Measurements from ENCODE around the gene LCN1. TPM values are rescaled to one million over a fixed set of nuclear protein-coding genes. Genes with fewer than 3 reads are reported as not detected.

The LCN1 gene
- total and polyA plus RNA-seq, 2 donors (not counting 3 experiments of a cell fraction or from before 2014, with no cell fraction given): not detected

GRCh38 chr9:135478191-135478590 is 43.0 kb upstream of the LCN1 start:
- no peak overlapping the region for H2AFZ ChIP-seq (ENCODE audit: low read depth, low read length)

DNA sequence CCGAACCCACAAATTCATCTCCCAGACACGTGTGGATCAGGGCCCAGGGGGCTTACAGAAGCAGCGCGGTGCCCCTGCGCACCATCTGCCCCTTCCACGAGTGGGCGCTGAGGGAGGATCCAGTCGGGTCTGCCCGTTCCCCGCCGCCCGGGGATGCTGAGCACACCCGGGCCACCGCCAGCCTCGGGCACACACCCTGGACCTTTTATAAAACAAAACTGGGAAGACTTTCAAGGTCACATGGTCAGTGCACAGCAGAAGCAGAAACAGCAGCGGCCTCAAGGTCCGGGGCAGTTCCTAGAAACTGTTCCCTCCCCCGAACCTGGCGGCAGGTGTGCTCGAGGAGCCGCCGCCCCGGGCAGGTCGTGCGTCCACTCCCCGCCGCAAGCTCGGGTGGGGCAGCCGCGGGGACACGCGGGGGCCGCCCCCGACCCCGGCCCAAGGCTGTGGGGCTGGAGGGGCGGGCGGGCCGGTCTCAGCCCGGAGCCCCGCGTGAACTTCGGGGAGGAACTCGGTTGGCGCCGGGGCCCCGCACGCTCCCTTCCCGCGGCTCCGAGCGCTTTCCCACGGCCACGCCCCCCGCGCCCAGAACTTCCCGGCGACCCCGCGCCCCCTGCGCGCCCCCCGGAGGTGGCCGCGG is 42.3 kb upstream of the LCN1 start:
- H2AFZ ChIP-seq (ENCODE audit: low read depth, low read length): peak overlapping the region; percentile 40
- FAIRE-seq: peak; percentile 4

More at GRCh38 chr9:135478191-135478590, 43.0 kb upstream of the LCN1 start:
- Histone ChIP-seq H3K4me1 (ENCODE audit: control insufficient read depth, extremely low read depth, insufficient read depth, low read length) (peaks cover 7% of the 10 kb centered on the region), H3K36me3 (ENCODE audit: control insufficient read depth in 2 of 2, extremely low read depth in 1 of 2, insufficient read depth in 2 of 2, low read length in 2 of 2) (no peaks in the 10 kb centered on the region), H3K79me2 (ENCODE audit: control insufficient read depth, insufficient read depth, low read length) (no peaks in the 10 kb centered on the region), H3K4me2 (ENCODE audit: insufficient read depth, low read length) (no peak overlapping the region), H3K27ac (ENCODE audit: insufficient read depth, low read depth, low read length) (no peak overlapping the region), H3K9me3 (replicated peaks; ENCODE audit: control insufficient read depth, insufficient read depth, low read length) (no peaks in the 10 kb centered on the region), H3K9ac (replicated peaks; ENCODE audit: extremely low read depth, insufficient read depth, low read length) (no peak overlapping the region), H4K20me1 (replicated peaks; ENCODE audit: control insufficient read depth, extremely low read depth, insufficient read depth, low read length) (no peaks in the 10 kb centered on the region), H3K4me3 (replicated peaks in 1 of 3; ENCODE audit: insufficient read depth in 1 of 3, low read depth in 1 of 3, low read length in 3 of 3) (no peak overlapping the region), H3K9me1 (replicated peaks; ENCODE audit: control insufficient read depth, extremely low read depth, insufficient read depth, low read length) (no peaks in the 10 kb centered on the region), H3K27me3 (ENCODE audit: control insufficient read depth in 2 of 2, insufficient read depth in 2 of 2, low read length in 2 of 2) (no peaks in the 10 kb centered on the region)
- POLR2A ChIA-PET: no interaction called here
- FAIRE-seq: no peak
- CTCF ChIA-PET: no interaction called here
- intact Hi-C loops (cut with micrococcal nuclease): no loop called here
- no TSS peak for BruUV-seq (replicated peaks)
- dilution Hi-C loops (cut with MboI; ENCODE audit: extremely low pct_ligation_motif_present, low sequenced_read_pairs): no loop called here
- no peak for DNase-seq (ENCODE audit: low read depth, low spot score)
- no peak for TF ChIP-seq POLR2AphosphoS5 (IDR thresholded peaks at IDR 0.05; ENCODE audit: insufficient read depth, low read depth, low read length)
- TF ChIP-seq JUN (IDR thresholded peaks at IDR 0.05; ENCODE audit: borderline replicate concordance, insufficient read depth, insufficient read length, low read depth): no peak

More for the DNA sequence above, 42.3 kb upstream of the LCN1 start:
- no peaks in the 10 kb centered on the region for H3K9me3 ChIP-seq (replicated peaks; ENCODE audit: control insufficient read depth, insufficient read depth, low read length)
- DNase-seq (ENCODE audit: low read depth, low spot score): peak; percentile 32
- dilution Hi-C loops (cut with MboI; ENCODE audit: extremely low pct_ligation_motif_present, low sequenced_read_pairs) (no loop called here), intact Hi-C loops (cut with micrococcal nuclease) (no loop called here)
- no peaks in the 10 kb centered on the region for H4K20me1 ChIP-seq (replicated peaks; ENCODE audit: control insufficient read depth, extremely low read depth, insufficient read depth, low read length)
- H3K4me2 ChIP-seq (ENCODE audit: insufficient read depth, low read length): no peak overlapping the region
- POLR2A ChIA-PET: no interaction called here
- no peaks in the 10 kb centered on the region for H3K27me3 ChIP-seq (ENCODE audit: control insufficient read depth in 2 of 2, insufficient read depth in 2 of 2, low read length in 2 of 2)
- no peaks in the 10 kb centered on the region for H3K79me2 ChIP-seq (ENCODE audit: control insufficient read depth, insufficient read depth, low read length)
- no peak overlapping the region for H3K9ac ChIP-seq (replicated peaks; ENCODE audit: extremely low read depth, insufficient read depth, low read length)
- H3K4me3 ChIP-seq (replicated peaks in 1 of 3; ENCODE audit: insufficient read depth in 1 of 3, low read depth in 1 of 3, low read length in 3 of 3): peak overlapping the region in 2 of 3 experiments; percentile 16 to 78
- no peak overlapping the region for H3K27ac ChIP-seq (ENCODE audit: insufficient read depth, low read depth, low read length)
- peaks cover 7% of the 10 kb centered on the region for H3K4me1 ChIP-seq (ENCODE audit: control insufficient read depth, extremely low read depth, insufficient read depth, low read length)
- H3K36me3 ChIP-seq (ENCODE audit: control insufficient read depth in 2 of 2, extremely low read depth in 1 of 2, insufficient read depth in 2 of 2, low read length in 2 of 2): peaks cover 0 to 2% of the 10 kb centered on the region in 2 experiments
- H3K9me1 ChIP-seq (replicated peaks; ENCODE audit: control insufficient read depth, extremely low read depth, insufficient read depth, low read length): no peaks in the 10 kb centered on the region
- no TSS peak for BruUV-seq (replicated peaks)
- TF ChIP-seq MYC (IDR thresholded peaks at IDR 0.05; ENCODE audit: low read depth, low read length) (no peak), POLR2AphosphoS5 (IDR thresholded peaks at IDR 0.05; ENCODE audit: insufficient read depth, low read depth, low read length) (no peak)
- TF ChIP-seq, protein P1, sequence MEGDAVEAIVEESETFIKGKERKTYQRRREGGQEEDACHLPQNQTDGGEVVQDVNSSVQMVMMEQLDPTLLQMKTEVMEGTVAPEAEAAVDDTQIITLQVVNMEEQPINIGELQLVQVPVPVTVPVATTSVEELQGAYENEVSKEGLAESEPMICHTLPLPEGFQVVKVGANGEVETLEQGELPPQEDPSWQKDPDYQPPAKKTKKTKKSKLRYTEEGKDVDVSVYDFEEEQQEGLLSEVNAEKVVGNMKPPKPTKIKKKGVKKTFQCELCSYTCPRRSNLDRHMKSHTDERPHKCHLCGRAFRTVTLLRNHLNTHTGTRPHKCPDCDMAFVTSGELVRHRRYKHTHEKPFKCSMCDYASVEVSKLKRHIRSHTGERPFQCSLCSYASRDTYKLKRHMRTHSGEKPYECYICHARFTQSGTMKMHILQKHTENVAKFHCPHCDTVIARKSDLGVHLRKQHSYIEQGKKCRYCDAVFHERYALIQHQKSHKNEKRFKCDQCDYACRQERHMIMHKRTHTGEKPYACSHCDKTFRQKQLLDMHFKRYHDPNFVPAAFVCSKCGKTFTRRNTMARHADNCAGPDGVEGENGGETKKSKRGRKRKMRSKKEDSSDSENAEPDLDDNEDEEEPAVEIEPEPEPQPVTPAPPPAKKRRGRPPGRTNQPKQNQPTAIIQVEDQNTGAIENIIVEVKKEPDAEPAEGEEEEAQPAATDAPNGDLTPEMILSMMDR (IDR thresholded peaks at IDR 0.05; ENCODE audit: extremely low read depth in 1 of 2, insufficient read depth in 1 of 2, low read depth in 1 of 2, low read length in 2 of 2): peak; percentile 15 to 40
- CTCF ChIA-PET: no interaction called here
